Neutrophil (primary cell): ENCODE measurements around the gene RNF19B.
"Not testable (repeated sequence)": the region's sequence is repeated elsewhere in the genome, so short reads cannot be mapped to it uniquely, and the experiment has no call there.

Experiments used
- H3K27ac ChIP-seq: fragments of 200-600 bp; sonication (generic); 2 replicates; pipeline ENCODE4 v1.5.1; 2016; ENCODE audit warnings: mild to moderate bottlenecking, moderate library complexity
- H3K27me3 ChIP-seq: fragments of 200-600 bp; sonication (generic); 2 replicates; pipeline ENCODE4 v1.6.0; 2016; ENCODE audit warnings: mild to moderate bottlenecking
- H3K36me3 ChIP-seq: fragments of 200-600 bp; sonication (generic); 2 replicates; pipeline ENCODE4 v1.5.1; 2017
- H3K4me1 ChIP-seq, 2 experiments: fragments of 200-600 bp in 1 of 2; sonication (generic) in 1 of 2; 1 replicate in 1 of 2; 2 replicates in 1 of 2; pipeline versions ENCODE4 v1.5.1 to v1.6.1; 2013 to 2016; ENCODE audit warnings: low read depth in 1 of 2, low read length in 1 of 2, mild to moderate bottlenecking in 1 of 2, moderate library complexity in 1 of 2; ENCODE audit not compliant: control insufficient read depth in 1 of 2, insufficient read depth in 1 of 2
- H3K4me3 ChIP-seq, 2 experiments: fragments of 200-600 bp in 1 of 2; sonication (generic) in 1 of 2; 1 replicate in 1 of 2; 2 replicates in 1 of 2; pipeline ENCODE4 v1.5.1; 2013 to 2016; ENCODE audit warnings: low read depth in 1 of 2, low read length in 1 of 2, mild to moderate bottlenecking in 1 of 2, moderate library complexity in 1 of 2
- H3K9me3 ChIP-seq: fragments of 200-600 bp; sonication (generic); 2 replicates; pipeline ENCODE4 v1.5.1; 2016
- TF ChIP-seq, protein P1 (sequence below): fragments of 200-600 bp; sonication (generic); IDR thresholded peaks from 2 replicates; pipeline ENCODE4 v1.5.1; 2016; ENCODE audit warnings: antibody characterized with exemption

The RNF19B gene

GRCh38 chr1:32910319-32910718, 54.3 kb downstream of the RNF19B start:
- peaks cover 72% of the 10 kb centered on the region for H3K27me3 ChIP-seq

DNA sequence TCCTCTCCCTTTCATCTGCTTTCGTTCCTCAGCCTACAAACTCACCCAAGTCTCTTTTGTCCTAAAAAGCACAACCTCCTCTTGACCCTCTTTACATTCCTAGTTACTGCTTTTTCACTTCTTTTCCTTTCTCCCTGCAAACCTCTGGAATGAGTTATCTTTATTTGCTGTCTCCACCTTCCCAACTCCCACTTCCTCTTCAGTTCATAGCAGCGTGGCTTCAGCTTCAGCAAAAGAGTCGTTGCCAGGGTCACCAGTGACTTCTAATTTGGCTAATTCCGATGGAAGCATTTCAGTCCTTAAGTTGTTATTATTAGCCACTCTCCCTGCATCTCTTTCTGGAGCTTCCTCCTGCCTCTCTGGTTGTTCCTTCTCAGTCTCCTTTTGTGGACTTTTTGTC, 57.2 kb downstream of the RNF19B start:
- H3K36me3 ChIP-seq, result no peaks in the 10 kb centered on the region
- no peak overlapping the region for H3K27ac ChIP-seq
- TF ChIP-seq, protein P1, sequence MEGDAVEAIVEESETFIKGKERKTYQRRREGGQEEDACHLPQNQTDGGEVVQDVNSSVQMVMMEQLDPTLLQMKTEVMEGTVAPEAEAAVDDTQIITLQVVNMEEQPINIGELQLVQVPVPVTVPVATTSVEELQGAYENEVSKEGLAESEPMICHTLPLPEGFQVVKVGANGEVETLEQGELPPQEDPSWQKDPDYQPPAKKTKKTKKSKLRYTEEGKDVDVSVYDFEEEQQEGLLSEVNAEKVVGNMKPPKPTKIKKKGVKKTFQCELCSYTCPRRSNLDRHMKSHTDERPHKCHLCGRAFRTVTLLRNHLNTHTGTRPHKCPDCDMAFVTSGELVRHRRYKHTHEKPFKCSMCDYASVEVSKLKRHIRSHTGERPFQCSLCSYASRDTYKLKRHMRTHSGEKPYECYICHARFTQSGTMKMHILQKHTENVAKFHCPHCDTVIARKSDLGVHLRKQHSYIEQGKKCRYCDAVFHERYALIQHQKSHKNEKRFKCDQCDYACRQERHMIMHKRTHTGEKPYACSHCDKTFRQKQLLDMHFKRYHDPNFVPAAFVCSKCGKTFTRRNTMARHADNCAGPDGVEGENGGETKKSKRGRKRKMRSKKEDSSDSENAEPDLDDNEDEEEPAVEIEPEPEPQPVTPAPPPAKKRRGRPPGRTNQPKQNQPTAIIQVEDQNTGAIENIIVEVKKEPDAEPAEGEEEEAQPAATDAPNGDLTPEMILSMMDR, result no peak
- no peaks in the 10 kb centered on the region for H3K4me1 ChIP-seq
- H3K27me3 ChIP-seq, result peaks cover 89% of the 10 kb centered on the region
- H3K4me3 ChIP-seq, result no peak overlapping the region
- no peaks in the 10 kb centered on the region for H3K9me3 ChIP-seq

More at GRCh38 chr1:32910319-32910718, 54.3 kb downstream of the RNF19B start:
- Histone ChIP-seq H3K4me3 (no peak overlapping the region), H3K4me1 (no peaks in the 10 kb centered on the region), H3K9me3 (no peaks in the 10 kb centered on the region), H3K27ac (no peak overlapping the region), H3K36me3 (no peaks in the 10 kb centered on the region)
- TF ChIP-seq, protein P1, result no peak

DNA sequence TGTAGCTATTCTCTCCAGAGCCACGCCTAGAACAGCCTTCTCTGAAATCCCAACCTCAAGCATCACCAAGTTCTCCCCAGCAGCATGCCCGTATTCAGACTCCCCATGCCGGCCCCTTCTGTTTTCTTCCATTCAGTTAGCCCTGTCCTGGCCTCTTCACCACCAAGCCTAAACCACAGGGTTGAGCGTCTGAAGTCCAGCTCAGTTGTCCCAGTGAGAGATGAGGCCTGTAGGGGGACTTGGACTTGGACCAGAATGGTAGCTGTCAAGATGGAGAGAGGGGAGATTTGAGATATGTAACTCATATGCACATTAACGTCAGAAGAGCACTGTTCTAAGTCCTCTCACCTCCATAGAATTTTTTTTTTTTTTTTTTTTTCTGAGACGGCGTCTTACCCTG, 58.0 kb downstream of the RNF19B start:
- Histone ChIP-seq H3K4me3 (no peak overlapping the region), H3K9me3 (no peaks in the 10 kb centered on the region), H3K4me1 (no peaks in the 10 kb centered on the region), H3K27me3 (peaks cover 97% of the 10 kb centered on the region), H3K36me3 (no peaks in the 10 kb centered on the region), H3K27ac (no peak overlapping the region)
- TF ChIP-seq, protein P1, result no peak

- H3K4me1 ChIP-seq, H3K27ac ChIP-seq, H3K9me3 ChIP-seq, H3K4me3 ChIP-seq, H3K36me3 ChIP-seq: not testable (repeated sequence)
- H3K27me3 ChIP-seq, result peaks cover 99% of the 10 kb centered on the region
Measured at GRCh38 chr1:32905588-32905987, 59.0 kb downstream of the RNF19B start.

DNA sequence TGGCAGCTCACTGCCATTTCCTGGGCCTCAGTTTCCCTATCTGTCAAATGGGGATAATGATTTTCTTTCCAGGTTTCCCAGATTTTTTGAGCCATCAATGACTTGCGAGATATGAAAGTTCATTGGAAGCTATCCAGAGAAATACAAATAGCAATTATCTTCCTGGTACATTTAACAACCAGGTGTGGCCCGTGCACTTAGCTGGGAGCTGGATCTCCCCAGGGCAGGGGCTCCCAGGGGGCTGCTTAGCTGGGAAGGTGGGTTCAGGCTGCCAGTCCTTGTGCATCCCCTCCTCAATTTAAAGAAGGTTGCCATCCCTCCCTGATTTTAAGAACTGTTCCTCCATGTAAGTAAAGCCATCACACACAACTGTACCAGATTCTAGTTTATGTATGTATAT, 59.8 kb downstream of the RNF19B start:
- H3K9me3 ChIP-seq, result no peaks in the 10 kb centered on the region
- H3K4me1 ChIP-seq, result no peaks in the 10 kb centered on the region
- peaks cover 99% of the 10 kb centered on the region for H3K27me3 ChIP-seq
- H3K36me3 ChIP-seq, result no peaks in the 10 kb centered on the region
- no peak overlapping the region for H3K27ac ChIP-seq
- TF ChIP-seq, protein P1, result no peak
- H3K4me3 ChIP-seq, result no peak overlapping the region

DNA sequence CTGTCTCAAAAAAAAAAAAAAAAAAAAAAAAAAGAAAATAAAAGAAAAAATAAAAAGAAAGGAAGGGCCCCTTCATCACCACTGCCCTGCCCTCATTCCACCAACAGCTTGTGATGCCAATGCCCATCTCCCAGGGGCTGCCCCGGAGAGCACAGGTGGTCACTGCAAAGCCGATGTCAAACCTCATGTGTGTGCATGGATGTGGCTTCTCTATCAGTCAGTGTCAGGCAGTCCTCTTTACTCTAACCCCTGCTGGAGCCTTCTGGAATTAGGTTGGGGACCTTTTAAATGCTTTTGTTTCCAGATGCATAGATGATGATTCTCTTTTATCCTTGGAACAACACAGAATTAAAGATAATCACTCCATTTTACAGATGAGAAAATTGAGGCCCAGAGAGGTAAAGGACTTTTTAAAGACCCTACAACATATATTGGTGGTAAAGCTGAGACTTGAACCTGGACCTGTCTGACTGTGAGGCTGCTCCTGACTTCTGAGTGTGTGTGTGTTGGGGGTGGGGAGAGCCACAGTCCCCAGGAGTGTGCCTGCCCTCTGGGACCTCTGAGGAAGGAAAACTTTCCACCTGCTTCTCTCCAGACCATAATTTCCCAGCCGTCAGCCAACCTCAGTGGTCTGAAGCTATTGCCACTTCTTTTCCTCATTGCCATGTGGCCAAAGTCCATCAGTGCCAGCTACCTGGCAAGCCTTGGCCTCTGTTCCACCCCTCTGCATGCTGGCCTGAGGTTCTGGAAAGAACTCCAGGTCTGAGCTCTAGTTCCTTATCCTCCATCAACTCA, 60.4 kb downstream of the RNF19B start:
- Histone ChIP-seq H3K4me3 (no peak overlapping the region), H3K27me3 (peaks cover 99% of the 10 kb centered on the region), H3K27ac (no peak overlapping the region), H3K36me3 (no peaks in the 10 kb centered on the region), H3K4me1 (no peaks in the 10 kb centered on the region), H3K9me3 (no peaks in the 10 kb centered on the region)
- TF ChIP-seq, protein P1, result no peak
